ENCODE results near the gene ZSWIM6.

Gene ZSWIM6

DNA sequence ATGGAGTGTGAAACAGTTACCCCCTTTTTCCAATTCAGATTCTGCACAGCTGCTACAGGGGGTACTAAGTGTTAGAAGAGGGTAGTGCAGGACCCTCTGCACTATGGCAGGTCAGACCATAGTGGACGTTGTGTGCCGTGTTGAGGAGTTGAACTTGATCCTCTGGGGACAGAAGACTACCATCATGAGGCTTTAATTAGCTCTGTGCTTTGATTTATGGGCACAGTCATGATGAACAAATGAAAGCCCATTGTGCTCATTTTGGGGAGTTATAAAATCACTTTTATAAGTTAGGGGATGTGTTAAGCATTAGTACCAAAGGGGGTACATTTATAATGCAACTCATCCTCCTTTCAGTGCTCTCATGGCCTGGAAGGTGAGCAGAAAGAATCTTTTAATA lies 62.7 kb downstream of the ZSWIM6 start:
- no peak for DNase-seq
- in situ Hi-C loops (cut with HindIII; ENCODE audit: low pct_ligation_motif_present, low sequenced_read_pairs): no loop called here
- Histone ChIP-seq H3K36me3 (replicated peaks) (no peaks in the 10 kb centered on the region), H3K4me3 (ENCODE audit: low read depth, low read length) (no peak overlapping the region), H3K27ac (no peak overlapping the region), H3K27me3 (replicated peaks) (no peaks in the 10 kb centered on the region)
- TF ChIP-seq CTCF (IDR thresholded peaks at IDR 0.05; ENCODE audit: low read depth, low read length, missing control alignments): no peak

GRCh38 chr5:61397238-61397637 lies 65.2 kb downstream of the ZSWIM6 start:
- peak; percentile 20 for DNase-seq
- no peaks in the 10 kb centered on the region for H3K36me3 ChIP-seq (replicated peaks)
- in situ Hi-C loops (cut with HindIII; ENCODE audit: low pct_ligation_motif_present, low sequenced_read_pairs): no loop called here
- TF ChIP-seq CTCF (IDR thresholded peaks at IDR 0.05; ENCODE audit: low read depth, low read length, missing control alignments): no peak
- H3K27ac ChIP-seq: no peak overlapping the region
- no peaks in the 10 kb centered on the region for H3K27me3 ChIP-seq (replicated peaks)
- H3K4me3 ChIP-seq (ENCODE audit: low read depth, low read length): no peak overlapping the region

DNA sequence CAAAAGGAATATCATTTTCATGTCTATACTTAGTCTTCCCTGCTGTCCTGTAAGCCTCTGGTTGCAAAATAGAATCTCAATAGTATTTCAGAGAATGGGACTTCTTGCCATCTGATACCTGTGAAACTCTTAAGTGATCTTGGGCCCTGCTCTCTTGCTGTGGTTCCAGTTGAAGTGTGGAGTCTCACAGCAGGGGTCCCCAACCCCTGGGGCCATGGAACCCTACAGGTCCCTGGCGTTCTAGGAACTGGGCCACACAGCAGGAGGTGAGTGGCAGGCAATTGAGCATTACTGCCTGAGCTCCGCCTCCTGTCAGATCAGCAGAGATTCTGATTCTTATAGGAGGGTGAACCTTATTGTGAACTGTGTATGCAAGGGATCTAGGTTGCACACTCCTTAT lies 65.9 kb downstream of the ZSWIM6 start:
- H3K4me3 ChIP-seq (ENCODE audit: low read depth, low read length): no peak overlapping the region
- no peaks in the 10 kb centered on the region for H3K27me3 ChIP-seq (replicated peaks)
- no peak for TF ChIP-seq CTCF (IDR thresholded peaks at IDR 0.05; ENCODE audit: low read depth, low read length, missing control alignments)
- in situ Hi-C loops (cut with HindIII; ENCODE audit: low pct_ligation_motif_present, low sequenced_read_pairs): no loop called here
- no peaks in the 10 kb centered on the region for H3K36me3 ChIP-seq (replicated peaks)
- no peak for DNase-seq
- H3K27ac ChIP-seq: no peak overlapping the region

- Histone ChIP-seq H3K36me3 (replicated peaks) (no peaks in the 10 kb centered on the region), H3K27me3 (replicated peaks) (no peaks in the 10 kb centered on the region), H3K27ac (no peak overlapping the region), H3K4me3 (ENCODE audit: low read depth, low read length) (no peak overlapping the region)
- TF ChIP-seq CTCF (IDR thresholded peaks at IDR 0.05; ENCODE audit: low read depth, low read length, missing control alignments): no peak
- in situ Hi-C loops (cut with HindIII; ENCODE audit: low pct_ligation_motif_present, low sequenced_read_pairs): no loop called here
- no peak for DNase-seq
These were observed 66.4 kb downstream of the ZSWIM6 start for GRCh38 chr5:61398440-61398839.

DNA sequence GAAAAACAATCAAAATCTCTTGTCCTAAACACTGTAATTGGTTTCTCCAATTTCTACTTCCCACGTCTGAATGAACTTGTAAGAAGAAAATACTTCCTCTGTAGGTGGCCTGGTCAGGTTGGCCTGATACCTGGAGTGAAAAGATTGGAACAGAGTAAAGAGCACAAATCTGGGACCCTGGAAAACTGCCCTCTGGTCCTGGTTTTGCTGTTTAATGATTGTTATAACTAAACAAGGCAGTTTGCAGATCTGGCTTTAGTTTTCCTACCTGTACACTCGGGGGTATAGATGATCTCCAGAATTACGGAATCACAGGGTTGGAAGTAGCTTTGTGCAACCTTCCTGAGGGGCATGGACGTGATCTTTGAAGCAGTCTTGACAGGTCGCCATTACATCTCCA lies 67.6 kb downstream of the ZSWIM6 start:
- in situ Hi-C loops (cut with HindIII; ENCODE audit: low pct_ligation_motif_present, low sequenced_read_pairs): no loop called here
- no peak overlapping the region for H3K27ac ChIP-seq

More for the DNA sequence above, 67.6 kb downstream of the ZSWIM6 start:
- Histone ChIP-seq H3K4me3 (ENCODE audit: low read depth, low read length) (no peak overlapping the region), H3K36me3 (replicated peaks) (no peaks in the 10 kb centered on the region), H3K27me3 (replicated peaks) (no peaks in the 10 kb centered on the region)
- no peak for TF ChIP-seq CTCF (IDR thresholded peaks at IDR 0.05; ENCODE audit: low read depth, low read length, missing control alignments)
- no peak for DNase-seq

Data from brain microvascular endothelial cell (primary cell).